ENCODE results near the gene ARHGAP22.

Gene ARHGAP22

GRCh38 chr10:48552946-48553564 lies 51.8 kb downstream of the ARHGAP22 start:
- DNase-seq (ENCODE audit: low read depth in 2 of 2), result no peak

- peak; percentile 33 to 39 for DNase-seq (ENCODE audit: low read depth in 2 of 2)
Observed at GRCh38 chr10:48551861-48552591, 52.8 kb downstream of the ARHGAP22 start.

- no peak for DNase-seq (ENCODE audit: low read depth in 2 of 2)
Observed at GRCh38 chr10:48550977-48551376, 53.9 kb downstream of the ARHGAP22 start.

- DNase-seq (ENCODE audit: low read depth in 2 of 2), result no peak
Observed at GRCh38 chr10:48550071-48550691, 54.7 kb downstream of the ARHGAP22 start.

GRCh38 chr10:48549236-48549635 lies 55.6 kb downstream of the ARHGAP22 start:
- DNase-seq (ENCODE audit: low read depth in 2 of 2), result no peak

- DNase-seq (ENCODE audit: low read depth in 2 of 2), result no peak
Observed at GRCh38 chr10:48548531-48549135, 56.2 kb downstream of the ARHGAP22 start.

- DNase-seq (ENCODE audit: low read depth in 2 of 2), result no peak
Observed at GRCh38 chr10:48547981-48548380, 56.9 kb downstream of the ARHGAP22 start.

GRCh38 chr10:48547061-48547895 lies 57.6 kb downstream of the ARHGAP22 start:
- no peak for DNase-seq (ENCODE audit: low read depth in 2 of 2)

- DNase-seq (ENCODE audit: low read depth in 2 of 2), result no peak
Observed at GRCh38 chr10:48545462-48546145, 59.3 kb downstream of the ARHGAP22 start.

- DNase-seq (ENCODE audit: low read depth in 2 of 2), result no peak
Observed at GRCh38 chr10:48543182-48543844, 61.6 kb downstream of the ARHGAP22 start.

- no peak for DNase-seq (ENCODE audit: low read depth in 2 of 2)
Observed at GRCh38 chr10:48542471-48543181, 62.2 kb downstream of the ARHGAP22 start.

- DNase-seq (ENCODE audit: low read depth in 2 of 2), result no peak
Observed at GRCh38 chr10:48541144-48541795, 63.6 kb downstream of the ARHGAP22 start.

GRCh38 chr10:48538611-48539010 lies 66.3 kb downstream of the ARHGAP22 start:
- no peak for DNase-seq (ENCODE audit: low read depth in 2 of 2)

- no peak for DNase-seq (ENCODE audit: low read depth in 2 of 2)
Observed at GRCh38 chr10:48536916-48537890, 67.7 kb downstream of the ARHGAP22 start.

GRCh38 chr10:48536156-48536500 lies 68.7 kb downstream of the ARHGAP22 start:
- DNase-seq (ENCODE audit: low read depth in 2 of 2), result no peak

- DNase-seq (ENCODE audit: low read depth in 2 of 2), result no peak
Observed at GRCh38 chr10:48535416-48536155, 69.3 kb downstream of the ARHGAP22 start.

GRCh38 chr10:48533951-48534720 lies 70.7 kb downstream of the ARHGAP22 start:
- DNase-seq (ENCODE audit: low read depth in 2 of 2), result no peak

Data from fibroblast of skin of left quadriceps (primary cell).